Ovary (tissue), 3 donors: ENCODE data around the gene NAV2.

Source experiments
- POLR2A ChIP-seq: fragments of 450-650 bp; IDR thresholded peaks from one replicate; pipeline ENCODE4 v1.6.1; 2017; ENCODE audit warnings: antibody characterized with exemption, mild to moderate bottlenecking, moderate library complexity
- TF ChIP-seq, protein P1 (sequence below), 3 donors: fragments of 450-650 bp in 2 of 3; fragments of 200-600 bp in 1 of 3; IDR thresholded peaks; one replicate each; pipeline versions ENCODE4 v1.5.1 to v1.8.0; 2016 to 2022; ENCODE audit warnings: antibody characterized with exemption in 3 of 3, mild to moderate bottlenecking in 1 of 3
- donor health status: DM: no; HTN: no; CAD: no.

DNA sequence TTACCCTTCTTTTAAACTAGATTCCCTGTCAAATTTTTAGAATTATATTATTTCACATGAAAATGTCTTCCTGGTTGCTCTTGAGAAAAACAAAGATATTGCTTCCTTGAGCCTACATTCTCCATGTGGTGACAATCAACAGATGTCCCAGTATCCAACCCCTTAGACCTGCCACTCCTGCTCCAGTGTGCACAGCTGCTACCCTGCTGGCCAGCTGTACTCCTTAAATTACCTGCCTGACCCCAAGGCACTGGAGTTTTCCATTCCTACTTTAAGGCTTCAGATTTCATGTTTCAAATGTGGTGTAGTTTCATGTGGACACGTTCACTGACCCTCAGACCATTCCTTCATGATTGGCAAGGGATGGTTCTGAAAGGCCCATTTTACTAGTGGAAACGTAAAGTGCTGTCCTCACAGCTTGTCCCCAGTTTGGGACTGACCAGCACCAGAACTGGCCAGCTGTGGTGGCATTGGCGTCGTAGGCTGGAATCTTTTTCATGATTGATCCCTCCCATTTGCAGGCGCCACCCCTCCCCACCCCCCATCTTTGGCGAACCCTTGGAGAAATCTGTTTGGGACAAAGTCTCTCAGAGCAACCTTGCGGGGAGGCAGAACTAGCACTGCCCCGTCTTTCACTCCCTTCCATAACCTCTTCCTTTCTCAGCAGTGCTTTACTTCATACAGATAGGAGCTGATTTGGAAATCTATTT, 324.1 kb downstream of the NAV2 start:
- TF ChIP-seq, protein P1, sequence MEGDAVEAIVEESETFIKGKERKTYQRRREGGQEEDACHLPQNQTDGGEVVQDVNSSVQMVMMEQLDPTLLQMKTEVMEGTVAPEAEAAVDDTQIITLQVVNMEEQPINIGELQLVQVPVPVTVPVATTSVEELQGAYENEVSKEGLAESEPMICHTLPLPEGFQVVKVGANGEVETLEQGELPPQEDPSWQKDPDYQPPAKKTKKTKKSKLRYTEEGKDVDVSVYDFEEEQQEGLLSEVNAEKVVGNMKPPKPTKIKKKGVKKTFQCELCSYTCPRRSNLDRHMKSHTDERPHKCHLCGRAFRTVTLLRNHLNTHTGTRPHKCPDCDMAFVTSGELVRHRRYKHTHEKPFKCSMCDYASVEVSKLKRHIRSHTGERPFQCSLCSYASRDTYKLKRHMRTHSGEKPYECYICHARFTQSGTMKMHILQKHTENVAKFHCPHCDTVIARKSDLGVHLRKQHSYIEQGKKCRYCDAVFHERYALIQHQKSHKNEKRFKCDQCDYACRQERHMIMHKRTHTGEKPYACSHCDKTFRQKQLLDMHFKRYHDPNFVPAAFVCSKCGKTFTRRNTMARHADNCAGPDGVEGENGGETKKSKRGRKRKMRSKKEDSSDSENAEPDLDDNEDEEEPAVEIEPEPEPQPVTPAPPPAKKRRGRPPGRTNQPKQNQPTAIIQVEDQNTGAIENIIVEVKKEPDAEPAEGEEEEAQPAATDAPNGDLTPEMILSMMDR (IDR thresholded peaks at IDR 0.05) = no peak
- TF ChIP-seq POLR2A = no peak
